GM18502 (cell line): Measurements from ENCODE around the gene BRD9.
A peak's percentile ranks its signal among the peaks of the same experiment; 100 is the strongest.
"Not testable (repeated sequence)": the region's sequence is repeated elsewhere in the genome, so short reads cannot be mapped to it uniquely, and the experiment has no call there.

Experiments used
- ATAC-seq: cut with Tn5 transposase; IDR thresholded peaks from one replicate; pipeline ENCODE4 v1.9.1; 2021; ENCODE audit warnings: mild to moderate bottlenecking; ENCODE audit not compliant: unreplicated experiment, poor library complexity

The BRD9 gene

DNA sequence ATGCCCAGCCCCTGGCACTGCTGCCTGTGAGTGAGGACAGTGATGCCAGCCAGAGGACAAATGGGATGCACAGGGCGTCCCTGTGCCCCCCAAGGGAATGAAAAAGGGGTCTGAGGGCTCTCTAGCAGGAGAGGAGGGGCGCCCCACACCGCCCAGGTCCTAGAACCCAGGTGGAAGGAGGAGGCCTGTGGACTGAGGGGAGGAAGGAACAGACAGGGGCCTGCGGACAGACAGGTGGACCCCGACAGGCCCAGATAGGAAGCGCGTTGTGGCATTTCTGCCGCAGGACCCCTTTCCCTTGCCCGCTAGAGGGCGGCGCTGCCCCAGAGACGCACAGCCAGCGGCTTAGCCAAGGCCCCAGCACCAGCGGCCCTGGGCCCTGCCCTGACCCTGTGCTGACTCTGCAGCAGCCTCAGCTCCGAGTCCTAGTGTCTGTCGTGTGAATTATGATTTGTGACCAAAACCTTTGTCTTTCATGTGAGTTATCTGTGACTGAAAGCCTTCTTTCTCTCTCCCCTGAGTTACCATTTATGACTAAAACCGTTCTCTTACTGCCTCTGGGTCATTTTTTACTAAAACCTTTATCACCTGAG, 30.8 kb upstream of the BRD9 start:
- peak; percentile 81 for ATAC-seq

DNA sequence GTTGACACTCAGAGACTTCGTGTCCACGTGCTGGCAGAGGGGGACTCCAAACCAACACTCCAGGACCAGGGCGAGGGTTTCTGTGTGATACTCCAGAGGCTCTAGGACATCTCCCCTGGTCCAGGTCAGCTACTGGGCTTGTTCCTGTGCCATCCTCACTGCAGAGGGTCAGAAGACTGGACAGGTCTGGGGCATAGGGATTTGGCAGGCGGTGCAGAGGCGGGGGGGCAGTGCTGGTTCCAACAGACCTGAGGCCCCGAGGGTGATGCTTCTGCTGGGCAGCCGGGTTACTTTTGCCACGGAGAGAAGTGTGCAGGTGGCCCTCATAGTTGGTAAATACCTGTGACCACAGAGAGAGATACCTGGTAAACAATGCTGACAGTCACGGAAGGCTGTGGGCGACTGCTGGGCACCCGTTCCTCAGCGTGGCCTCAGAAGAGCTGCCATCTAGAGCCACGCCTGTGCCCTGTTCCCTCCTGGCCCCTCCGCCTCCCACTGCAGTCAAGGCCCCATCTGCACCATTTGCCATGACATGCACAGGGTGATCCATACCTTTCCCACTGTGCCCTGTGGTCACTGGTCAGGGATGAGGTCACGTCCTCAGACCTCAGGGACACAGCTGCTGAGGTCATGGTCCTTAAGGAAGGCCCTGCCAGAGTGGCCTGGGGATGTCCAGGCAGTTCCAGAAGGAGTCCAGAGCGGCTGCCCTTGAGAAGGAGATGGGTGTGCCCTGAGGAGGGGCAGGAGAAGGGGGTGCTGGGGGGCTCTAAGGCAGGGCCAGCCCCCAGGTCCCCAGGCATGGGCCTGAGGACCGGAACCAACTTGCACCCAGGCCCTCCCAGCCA, 30.1 kb upstream of the BRD9 start:
- ATAC-seq = no peak

DNA sequence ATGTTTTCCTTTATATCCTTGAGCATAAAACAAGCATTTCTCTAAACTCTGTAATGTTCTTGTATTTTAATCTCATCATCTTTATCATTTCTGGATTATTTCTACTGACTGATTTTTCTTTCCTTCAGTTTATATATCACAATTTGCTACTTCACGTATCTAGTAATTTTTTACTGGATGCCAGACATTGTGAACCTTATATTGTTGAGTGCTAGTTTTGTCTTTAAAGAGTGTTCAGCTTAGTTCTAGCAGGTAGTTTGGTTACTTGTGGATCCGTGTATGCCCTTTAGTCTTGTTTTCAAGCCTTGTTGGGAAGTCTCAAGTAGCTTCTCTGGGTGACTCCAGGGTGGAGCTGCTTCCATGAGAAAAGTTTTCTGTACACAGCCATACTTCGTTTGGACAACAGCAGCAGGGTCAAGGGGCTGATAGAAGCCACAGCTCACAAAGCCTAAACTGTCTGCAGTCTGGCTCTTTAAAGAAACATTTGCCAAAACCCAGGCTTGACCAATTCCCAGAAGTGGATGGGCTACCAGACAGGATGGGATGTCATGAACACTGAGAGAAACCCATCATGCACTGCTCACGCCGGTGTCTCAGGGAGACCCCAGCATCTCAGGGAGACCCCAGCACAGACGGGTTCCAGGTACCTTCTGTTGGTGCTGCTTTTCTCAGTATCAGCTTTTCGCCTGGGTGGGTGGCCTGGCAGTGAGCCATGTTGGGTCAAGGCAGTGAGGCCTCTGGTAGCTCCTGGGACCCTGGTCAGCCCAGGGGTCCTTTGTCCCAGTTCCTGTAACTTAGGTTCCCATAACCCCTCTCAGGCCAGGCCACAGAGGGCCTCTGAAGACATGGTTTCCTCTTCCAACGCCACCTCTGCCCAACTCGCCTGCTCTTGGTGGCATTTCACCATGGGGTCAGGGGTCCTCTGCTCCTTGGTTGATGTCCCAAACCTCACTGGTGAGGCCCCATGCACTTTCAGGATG, 29.1 kb upstream of the BRD9 start:
- no peak for ATAC-seq

GRCh38 chr5:920321-920720, 27.7 kb upstream of the BRD9 start:
- ATAC-seq = no peak

- ATAC-seq = no peak
Observed at GRCh38 chr5:919356-920000, 26.9 kb upstream of the BRD9 start.

- not testable (repeated sequence) for ATAC-seq
Observed at GRCh38 chr5:918717-919116, 26.1 kb upstream of the BRD9 start.

DNA sequence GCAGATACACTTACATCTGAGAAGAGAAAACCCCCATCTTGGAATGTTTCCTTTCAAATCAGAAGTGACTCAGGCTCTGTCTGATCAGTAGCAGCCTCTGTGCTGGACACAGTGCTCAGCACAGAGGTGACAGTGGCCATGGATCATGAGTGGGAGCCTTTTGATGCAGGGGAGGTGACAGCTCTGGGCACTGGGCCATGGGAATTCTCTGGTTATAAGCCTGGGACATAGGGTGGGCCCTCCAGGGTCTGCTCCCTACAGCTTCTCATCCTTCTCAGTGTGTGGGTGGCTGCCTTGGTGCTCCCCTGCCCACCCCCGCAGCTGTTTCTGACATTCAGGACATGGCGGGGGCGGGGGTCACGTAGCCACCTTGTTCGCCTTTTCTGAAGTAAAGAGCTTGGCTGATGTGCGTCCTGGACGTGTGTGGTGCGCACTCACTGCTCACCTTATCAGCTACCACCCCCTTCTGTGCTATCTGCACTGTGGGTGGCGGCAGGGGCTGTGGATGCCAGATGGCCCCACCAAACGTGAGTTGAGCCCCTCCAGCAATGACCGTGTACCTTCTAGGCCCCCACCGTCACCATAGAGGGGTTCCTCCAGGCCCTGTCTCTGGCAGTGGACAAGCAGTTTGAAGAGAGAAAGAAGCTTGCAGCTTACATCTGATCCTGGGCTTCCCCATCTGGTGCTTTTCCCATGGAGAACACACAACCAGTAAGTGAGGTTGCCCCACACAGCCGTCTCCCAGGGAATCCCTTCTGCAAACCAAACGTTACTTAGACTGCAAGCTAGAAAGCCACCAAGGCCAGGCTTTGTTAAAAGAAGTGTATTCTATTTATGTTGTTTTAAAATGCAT, 24.1 kb upstream of the BRD9 start:
- no peak for ATAC-seq

DNA sequence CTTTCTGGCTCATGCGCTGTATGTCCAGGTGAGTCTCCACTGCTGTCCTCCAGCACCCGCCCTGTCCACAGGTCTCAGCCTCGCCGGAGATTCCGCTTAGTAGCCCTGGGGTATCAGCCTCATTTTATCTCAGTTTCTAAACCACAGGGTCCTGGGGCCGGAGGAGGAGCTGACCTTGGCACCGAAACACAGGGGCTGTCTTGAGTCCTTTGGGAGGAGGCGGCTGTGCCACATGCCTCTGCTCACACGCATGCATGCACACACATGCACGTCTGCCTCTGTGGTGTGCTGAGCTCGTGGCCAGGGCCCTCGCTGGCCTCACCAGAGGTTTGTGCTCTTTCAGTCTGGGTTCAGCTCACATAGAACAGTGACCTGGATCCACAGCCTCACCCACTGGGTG, 23.3 kb upstream of the BRD9 start:
- no peak for ATAC-seq

GRCh38 chr5:915346-915745, 22.7 kb upstream of the BRD9 start:
- ATAC-seq = not testable (repeated sequence)

- no peak for ATAC-seq
Observed at GRCh38 chr5:914612-915011, 22.0 kb upstream of the BRD9 start.

DNA sequence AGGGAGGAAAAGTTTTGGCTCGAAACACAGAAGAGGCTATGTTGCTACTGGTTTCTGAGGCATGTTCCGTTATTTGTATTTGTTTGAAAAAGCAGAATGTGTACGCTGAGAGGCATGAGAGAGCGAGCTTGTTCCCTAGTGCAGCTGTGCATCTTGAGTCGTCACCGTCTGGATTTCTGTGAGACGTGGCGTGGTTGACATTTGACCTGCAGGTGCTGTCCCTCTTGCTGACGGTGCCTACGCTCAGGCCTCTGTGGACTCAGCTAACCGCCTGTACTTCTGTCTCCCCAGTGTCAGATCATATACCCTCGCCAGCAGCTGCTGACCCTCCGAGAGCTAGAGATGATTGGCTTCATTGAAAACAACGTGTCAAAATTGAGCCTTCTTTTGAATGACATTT, 21.6 kb upstream of the BRD9 start:
- no peak for ATAC-seq

DNA sequence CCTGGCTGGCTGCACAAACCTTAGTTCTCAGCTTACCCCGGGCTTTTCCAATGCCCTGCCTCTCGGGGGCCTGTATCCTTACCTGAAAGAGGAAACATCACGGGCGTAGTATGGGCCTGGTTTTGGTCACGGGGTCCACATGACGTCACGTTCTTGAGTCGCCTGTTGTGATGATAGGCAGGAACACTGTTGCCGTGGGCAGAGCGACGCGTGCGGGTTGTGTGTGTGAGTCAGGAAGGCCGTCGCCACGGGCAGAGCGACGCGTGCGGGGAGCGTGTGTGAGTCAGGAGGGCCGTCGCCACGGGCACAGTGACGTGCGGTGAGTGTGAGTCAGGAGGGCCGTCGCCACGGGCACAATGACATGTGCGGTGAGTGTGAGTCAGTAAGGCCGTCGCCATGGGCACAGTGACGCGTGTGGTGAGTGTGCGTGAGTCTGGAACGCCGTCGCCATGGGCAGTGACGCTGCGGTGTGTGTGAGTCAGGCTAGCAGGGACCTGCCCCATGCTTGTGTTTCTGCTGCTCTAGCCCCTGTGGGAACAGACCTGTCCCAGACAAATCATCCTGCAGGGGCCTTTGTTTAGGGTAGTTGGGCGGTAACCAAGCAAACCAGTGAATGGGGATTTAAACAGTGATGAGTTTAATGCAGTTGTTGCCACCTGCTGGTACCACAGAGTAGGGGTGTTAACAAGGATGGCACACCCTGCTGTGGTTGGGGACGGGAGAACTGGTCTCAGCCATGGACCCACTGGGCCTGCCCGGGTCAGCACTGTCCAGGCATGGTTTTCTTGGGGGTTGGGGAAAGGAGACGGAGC, 19.9 kb upstream of the BRD9 start:
- no peak for ATAC-seq

DNA sequence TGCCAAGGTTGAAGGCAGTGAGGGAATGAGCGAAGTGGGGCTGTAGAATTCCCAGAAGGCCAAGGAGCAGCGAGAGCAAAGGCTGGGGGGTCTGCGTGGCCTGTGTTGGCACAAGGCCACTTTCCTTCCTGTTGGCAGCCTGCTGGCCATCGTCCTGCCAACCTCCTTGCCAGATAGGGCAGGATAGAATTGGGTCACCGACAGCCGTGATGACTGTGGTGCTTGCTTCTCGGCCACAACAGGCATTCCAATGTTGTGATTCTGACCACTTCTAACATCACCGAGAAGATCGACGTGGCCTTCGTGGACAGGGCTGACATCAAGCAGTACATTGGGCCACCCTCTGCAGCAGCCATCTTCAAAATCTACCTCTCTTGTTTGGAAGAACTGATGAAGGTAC, 19.0 kb upstream of the BRD9 start:
- ATAC-seq = no peak

DNA sequence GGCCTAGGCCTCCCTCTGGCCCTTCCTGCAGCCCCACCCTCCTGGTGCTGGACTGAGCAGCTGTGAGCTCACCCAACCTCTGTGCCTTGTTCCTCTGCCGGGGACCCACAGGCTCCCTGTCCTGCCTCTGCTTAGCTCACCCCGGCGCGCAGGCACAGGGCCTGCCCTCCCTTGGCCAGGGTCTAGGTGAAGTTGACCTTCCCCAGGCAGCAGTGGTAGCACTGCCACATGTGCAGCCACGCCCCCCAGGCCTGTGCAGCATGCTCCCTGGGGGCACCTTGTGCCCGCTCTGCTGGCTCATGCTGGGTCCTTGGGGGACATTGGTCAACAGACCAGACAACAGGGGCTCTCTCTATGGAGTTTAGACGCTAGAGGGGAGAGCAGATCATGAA, 18.2 kb upstream of the BRD9 start:
- ATAC-seq = no peak

GRCh38 chr5:909994-910768, 17.6 kb upstream of the BRD9 start:
- ATAC-seq = no peak

- no peak for ATAC-seq
Observed at GRCh38 chr5:909086-909485, 16.5 kb upstream of the BRD9 start.

DNA sequence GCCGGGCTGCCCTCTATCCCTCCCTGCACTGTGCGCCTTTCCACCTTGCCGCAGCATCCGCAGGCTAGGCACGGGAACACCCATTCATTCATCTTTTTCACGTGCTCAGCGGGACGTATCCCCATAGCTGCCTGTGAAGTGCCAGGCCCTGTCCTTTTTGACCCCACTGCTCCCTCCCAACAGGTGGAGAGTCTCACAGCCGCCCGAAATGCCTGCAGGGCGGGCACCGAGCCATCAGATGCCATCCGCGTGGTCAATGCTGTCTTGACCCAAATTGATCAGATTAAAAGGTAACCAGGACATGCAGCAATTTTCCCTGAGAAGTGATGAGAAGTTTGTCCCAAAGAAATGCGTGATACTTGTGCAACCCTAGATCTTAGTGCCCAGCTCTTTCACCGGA, 15.6 kb upstream of the BRD9 start:
- no peak for ATAC-seq

- ATAC-seq = no peak
Observed at GRCh38 chr5:907366-907910, 14.8 kb upstream of the BRD9 start.
